MM.1S (cell line): Measurements from ENCODE around the gene MTX3.

Experiments used
- DNase-seq: peaks from one replicate; pipeline ENCODE4 v3.0.0-alpha.2; 2015
- H2AFZ ChIP-seq: fragments of 300-600 bp; sonication (generic); 2 replicates; pipeline ENCODE4 v1.6.0; 2016; ENCODE audit warnings: antibody characterized with exemption, low read length
- H3F3A ChIP-seq: fragments of 300-600 bp; sonication (generic); 2 replicates; pipeline ENCODE4 v1.6.1; 2016; ENCODE audit warnings: mild to moderate bottlenecking, antibody characterized with exemption, low read length, moderate library complexity, mixed read lengths; ENCODE audit not compliant: insufficient read depth
- H3K27ac ChIP-seq: fragments of 300-600 bp; sonication (generic); 2 replicates; pipeline ENCODE4 v1.5.1; 2016; ENCODE audit warnings: mild to moderate bottlenecking, low read length
- H3K27me3 ChIP-seq: fragments of 300-600 bp; sonication (generic); replicated peaks from 2 replicates; pipeline ENCODE4 v1.6.0; 2016; ENCODE audit warnings: low read length; ENCODE audit not compliant: insufficient read depth
- H3K36me3 ChIP-seq: fragments of 300-600 bp; sonication (generic); replicated peaks from 2 replicates; pipeline ENCODE4 v1.6.1; 2016; ENCODE audit warnings: mild to moderate bottlenecking, low read length, mixed read lengths; ENCODE audit not compliant: insufficient read depth
- H3K4me1 ChIP-seq: fragments of 300-600 bp; sonication (generic); 2 replicates; pipeline ENCODE4 v1.6.1; 2016; ENCODE audit warnings: low read length, mixed read lengths
- H3K4me2 ChIP-seq: fragments of 300-600 bp; sonication (generic); 2 replicates; pipeline ENCODE4 v1.6.0; 2016; ENCODE audit warnings: low read depth, low read length
- H3K4me3 ChIP-seq: fragments of 300-600 bp; sonication (generic); 2 replicates; pipeline ENCODE4 v1.5.1; 2016; ENCODE audit warnings: low read length, mixed read lengths
- H3K79me2 ChIP-seq: fragments of 300-600 bp; sonication (generic); 2 replicates; pipeline ENCODE4 v1.6.1; 2016; ENCODE audit warnings: mixed run types, low read length, mixed read lengths
- H3K9ac ChIP-seq: fragments of 300-600 bp; sonication (generic); 2 replicates; pipeline ENCODE4 v1.6.1; 2016; ENCODE audit warnings: low read length, mixed read lengths
- H3K9me2 ChIP-seq: fragments of 300-600 bp; sonication (generic); replicated peaks from 2 replicates; pipeline ENCODE4 v1.6.1; 2016; ENCODE audit warnings: mild to moderate bottlenecking, low read length, mixed read lengths; ENCODE audit not compliant: insufficient read depth
- H3K9me3 ChIP-seq: fragments of 300-600 bp; sonication (generic); replicated peaks from 2 replicates; pipeline ENCODE4 v1.6.1; 2016; ENCODE audit warnings: mild to moderate bottlenecking, low read length, mixed read lengths; ENCODE audit not compliant: insufficient read depth
- H4K20me1 ChIP-seq: fragments of 300-600 bp; sonication (generic); 2 replicates; pipeline ENCODE4 v1.6.1; 2016; ENCODE audit warnings: mild to moderate bottlenecking, low read length, moderate library complexity, mixed read lengths; ENCODE audit not compliant: insufficient read depth
- EZH2 ChIP-seq: fragments of 300-600 bp; sonication (generic); optimal IDR thresholded peaks from 2 replicates; pipeline ENCODE3; 2017; ENCODE audit warnings: low read depth, mild to moderate bottlenecking, antibody characterized with exemption, low read length, mixed read lengths
- EZH2phosphoT487 ChIP-seq: fragments of 300-600 bp; sonication (generic); IDR thresholded peaks from 2 replicates; pipeline ENCODE4 v1.6.1; 2018; ENCODE audit warnings: antibody characterized with exemption, low read length
- TF ChIP-seq, protein P1 (sequence below): fragments of 300-600 bp; sonication (generic); IDR thresholded peaks from 2 replicates; pipeline ENCODE4 v1.5.1; 2016; ENCODE audit warnings: antibody characterized with exemption, low read length, mixed read lengths

Gene MTX3

DNA sequence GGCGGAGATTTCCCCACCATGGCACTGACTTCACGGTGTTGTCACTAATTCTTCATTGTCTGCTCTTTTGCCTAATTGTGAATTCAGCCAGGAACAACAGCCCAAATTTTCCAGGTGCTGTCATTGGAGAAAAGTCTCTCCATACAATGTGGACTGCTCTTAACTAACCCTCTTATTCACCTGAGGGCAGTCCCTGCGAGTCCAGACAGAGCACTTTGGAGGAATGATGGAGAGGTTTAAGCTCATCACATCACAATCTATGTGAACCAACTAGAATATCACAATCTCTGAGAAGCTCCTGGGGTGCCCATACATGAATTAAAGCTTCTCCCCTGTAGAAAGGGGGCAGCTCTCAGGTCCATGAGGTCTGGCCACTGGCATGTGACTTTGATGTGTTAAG is 56.4 kb downstream of the MTX3 start:
- H3K36me3 ChIP-seq, result no peaks in the 10 kb centered on the region
- TF ChIP-seq EZH2phosphoT487 (no peak), EZH2 (no peak)
- TF ChIP-seq, protein P1, sequence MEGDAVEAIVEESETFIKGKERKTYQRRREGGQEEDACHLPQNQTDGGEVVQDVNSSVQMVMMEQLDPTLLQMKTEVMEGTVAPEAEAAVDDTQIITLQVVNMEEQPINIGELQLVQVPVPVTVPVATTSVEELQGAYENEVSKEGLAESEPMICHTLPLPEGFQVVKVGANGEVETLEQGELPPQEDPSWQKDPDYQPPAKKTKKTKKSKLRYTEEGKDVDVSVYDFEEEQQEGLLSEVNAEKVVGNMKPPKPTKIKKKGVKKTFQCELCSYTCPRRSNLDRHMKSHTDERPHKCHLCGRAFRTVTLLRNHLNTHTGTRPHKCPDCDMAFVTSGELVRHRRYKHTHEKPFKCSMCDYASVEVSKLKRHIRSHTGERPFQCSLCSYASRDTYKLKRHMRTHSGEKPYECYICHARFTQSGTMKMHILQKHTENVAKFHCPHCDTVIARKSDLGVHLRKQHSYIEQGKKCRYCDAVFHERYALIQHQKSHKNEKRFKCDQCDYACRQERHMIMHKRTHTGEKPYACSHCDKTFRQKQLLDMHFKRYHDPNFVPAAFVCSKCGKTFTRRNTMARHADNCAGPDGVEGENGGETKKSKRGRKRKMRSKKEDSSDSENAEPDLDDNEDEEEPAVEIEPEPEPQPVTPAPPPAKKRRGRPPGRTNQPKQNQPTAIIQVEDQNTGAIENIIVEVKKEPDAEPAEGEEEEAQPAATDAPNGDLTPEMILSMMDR, result no peak
- H3K9ac ChIP-seq, result no peak overlapping the region
- DNase-seq, result no peak
- H4K20me1 ChIP-seq, result no peaks in the 10 kb centered on the region
- H3K79me2 ChIP-seq, result no peaks in the 10 kb centered on the region
- H3K4me3 ChIP-seq, result no peak overlapping the region
- H3K4me1 ChIP-seq, result 0 out of 2 replicates have a peak, but pooled peaks cover 5% of the 10 kb centered on the region
- H3K4me2 ChIP-seq, result no peak overlapping the region
- H3K27ac ChIP-seq, result no peak overlapping the region
- no peaks in the 10 kb centered on the region for H3K9me3 ChIP-seq
- H3K27me3 ChIP-seq, result no peaks in the 10 kb centered on the region
- no peak overlapping the region for H2AFZ ChIP-seq
- H3F3A ChIP-seq, result no peaks in the 10 kb centered on the region
- H3K9me2 ChIP-seq, result no peaks in the 10 kb centered on the region

GRCh38 chr5:79932510-79933504 is 58.3 kb downstream of the MTX3 start:
- Histone ChIP-seq H3K4me1 (no peaks in the 10 kb centered on the region), H3F3A (no peaks in the 10 kb centered on the region), H3K27me3 (no peaks in the 10 kb centered on the region), H3K9me3 (no peaks in the 10 kb centered on the region), H3K36me3 (no peaks in the 10 kb centered on the region), H3K4me3 (no peak overlapping the region), H3K9ac (no peak overlapping the region), H3K9me2 (no peaks in the 10 kb centered on the region), H2AFZ (no peak overlapping the region), H3K79me2 (no peaks in the 10 kb centered on the region), H4K20me1 (no peaks in the 10 kb centered on the region), H3K27ac (no peak overlapping the region), H3K4me2 (no peak overlapping the region)
- DNase-seq, result no peak
- TF ChIP-seq, protein P1, result no peak
- TF ChIP-seq EZH2 (no peak), EZH2phosphoT487 (no peak)

DNA sequence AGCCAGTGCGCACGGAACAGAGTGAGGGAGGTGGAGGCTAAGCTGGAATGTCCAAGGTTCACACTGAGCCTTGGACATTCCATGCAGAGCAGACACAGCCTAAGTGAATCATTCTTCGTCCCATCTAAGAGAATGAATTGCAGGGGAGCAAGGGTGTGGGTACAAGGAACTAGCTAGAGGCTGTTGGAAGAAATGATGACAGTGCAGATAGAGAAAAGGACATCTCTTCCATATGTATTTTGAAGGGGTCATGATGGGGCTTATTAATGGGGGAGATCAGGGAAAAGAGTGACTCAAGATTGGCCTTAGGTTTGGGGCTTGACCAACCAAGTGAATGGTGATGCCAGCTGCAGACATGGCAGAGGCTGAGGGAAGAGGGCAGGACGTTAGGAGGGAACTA is 59.2 kb downstream of the MTX3 start:
- no peaks in the 10 kb centered on the region for H3K27me3 ChIP-seq
- H3K9me3 ChIP-seq, result no peaks in the 10 kb centered on the region
- no peaks in the 10 kb centered on the region for H3K9me2 ChIP-seq
- DNase-seq, result no peak
- H3K27ac ChIP-seq, result no peak overlapping the region
- H3K4me3 ChIP-seq, result no peak overlapping the region
- H3F3A ChIP-seq, result no peaks in the 10 kb centered on the region
- no peaks in the 10 kb centered on the region for H3K36me3 ChIP-seq
- H3K4me1 ChIP-seq, result no peaks in the 10 kb centered on the region
- H2AFZ ChIP-seq, result no peak overlapping the region
- H3K9ac ChIP-seq, result no peak overlapping the region
- TF ChIP-seq, protein P1, result no peak
- no peak for TF ChIP-seq EZH2
- no peak for TF ChIP-seq EZH2phosphoT487
- no peaks in the 10 kb centered on the region for H4K20me1 ChIP-seq
- H3K4me2 ChIP-seq, result no peak overlapping the region
- no peaks in the 10 kb centered on the region for H3K79me2 ChIP-seq
